HAP-1 (cell line): Measurements from ENCODE around the gene TMEM63A.

Experiments
- DNase-seq, 2 experiments: peaks; one replicate each; pipeline ENCODE4 v3.0.0-alpha.2; 2016 to 2020; ENCODE audit warnings: low spot score in 2 of 2
- H3K27me3 ChIP-seq: fragments of 250-450 bp; sonication (Bioruptor Pico); 2 replicates; pipeline ENCODE4 v1.5.1; 2020; ENCODE audit warnings: low read depth, mild to moderate bottlenecking, moderate library complexity
- H3K36me3 ChIP-seq: fragments of 250-450 bp; sonication (Bioruptor Pico); replicated peaks from 2 replicates; pipeline ENCODE4 v1.5.1; 2020; ENCODE audit warnings: mild to moderate bottlenecking
- H3K4me1 ChIP-seq: fragments of 250-450 bp; sonication (Bioruptor Pico); 2 replicates; pipeline ENCODE4 v1.5.1; 2020; ENCODE audit warnings: mild to moderate bottlenecking
- H3K4me3 ChIP-seq: fragments of 250-450 bp; sonication (Bioruptor Pico); 2 replicates; pipeline ENCODE4 v1.5.1; 2020; ENCODE audit warnings: mild to moderate bottlenecking, moderate library complexity
- H3K9me3 ChIP-seq: fragments of 250-450 bp; sonication (Bioruptor Pico); 2 replicates; pipeline ENCODE4 v1.5.1; 2020; ENCODE audit warnings: mild to moderate bottlenecking, moderate library complexity
- in situ Hi-C: fragments of 300-500 bp; cut with MboI; formaldehyde crosslinking; loops from 3 replicates; pipeline ENCODE4 v1.14.3; 2020; ENCODE audit warnings: low sequenced_read_pairs, inconsistent platforms, mixed read lengths

The TMEM63A gene

GRCh38 chr1:225875044-225875815 is 7.0 kb downstream of the TMEM63A start:
- in situ Hi-C loops: no loop called here
- DNase-seq: no peak
- no peak overlapping the region for H3K4me3 ChIP-seq
- H3K36me3 ChIP-seq: peaks cover 22% of the 10 kb centered on the region
- H3K4me1 ChIP-seq: peaks cover under 1% of the 10 kb centered on the region
- H3K27me3 ChIP-seq: no peaks in the 10 kb centered on the region
- no peaks in the 10 kb centered on the region for H3K9me3 ChIP-seq

- Histone ChIP-seq H3K4me1 (no peaks in the 10 kb centered on the region), H3K9me3 (no peaks in the 10 kb centered on the region), H3K27me3 (no peaks in the 10 kb centered on the region), H3K36me3 (peaks cover 25% of the 10 kb centered on the region), H3K4me3 (no peak overlapping the region)
- no peak for DNase-seq
- in situ Hi-C loops: no loop called here
Measured at GRCh38 chr1:225874431-225874830, 7.7 kb downstream of the TMEM63A start.

DNA sequence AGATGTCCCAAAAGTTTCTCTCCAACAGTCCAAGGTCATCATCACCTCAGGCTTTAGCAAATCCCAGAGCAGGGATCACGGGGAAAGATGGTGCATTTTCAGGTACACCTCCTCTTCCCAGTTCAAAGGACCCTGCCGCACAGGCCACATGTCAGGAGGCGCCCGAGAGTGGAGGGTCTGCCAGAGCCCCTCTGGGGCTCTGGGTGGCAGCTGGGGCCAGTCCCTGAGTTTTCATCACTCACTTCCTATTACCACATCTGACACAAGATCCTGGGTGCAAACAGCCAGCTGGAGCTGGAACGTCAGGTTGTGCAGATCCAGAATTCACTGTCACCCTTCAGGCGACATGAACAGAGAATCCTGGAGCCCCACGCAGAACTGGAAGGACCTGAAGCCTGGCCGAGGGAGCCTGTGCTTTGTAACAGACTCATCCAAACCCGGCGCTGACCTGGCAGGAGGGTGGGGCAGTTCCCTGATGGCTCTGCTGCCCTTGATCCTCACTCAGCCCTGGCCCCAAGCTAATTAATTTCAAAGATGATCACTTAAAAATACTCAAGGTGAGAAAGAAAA is 8.8 kb downstream of the TMEM63A start:
- no peak overlapping the region for H3K4me3 ChIP-seq
- no peak for DNase-seq
- H3K4me1 ChIP-seq: no peaks in the 10 kb centered on the region
- H3K36me3 ChIP-seq: peaks cover 25% of the 10 kb centered on the region
- in situ Hi-C loops: no loop called here
- H3K9me3 ChIP-seq: no peaks in the 10 kb centered on the region
- no peaks in the 10 kb centered on the region for H3K27me3 ChIP-seq

GRCh38 chr1:225872075-225872430 is 10.1 kb downstream of the TMEM63A start:
- Histone ChIP-seq H3K36me3 (peaks cover 24% of the 10 kb centered on the region), H3K4me3 (no peak overlapping the region), H3K27me3 (no peaks in the 10 kb centered on the region), H3K9me3 (no peaks in the 10 kb centered on the region), H3K4me1 (no peaks in the 10 kb centered on the region)
- no peak for DNase-seq
- in situ Hi-C loops: no loop called here

- no peak overlapping the region for H3K4me3 ChIP-seq
- in situ Hi-C loops: no loop called here
- H3K36me3 ChIP-seq: peaks cover 21% of the 10 kb centered on the region
Measured at GRCh38 chr1:225871359-225872074, 10.7 kb downstream of the TMEM63A start.

DNA sequence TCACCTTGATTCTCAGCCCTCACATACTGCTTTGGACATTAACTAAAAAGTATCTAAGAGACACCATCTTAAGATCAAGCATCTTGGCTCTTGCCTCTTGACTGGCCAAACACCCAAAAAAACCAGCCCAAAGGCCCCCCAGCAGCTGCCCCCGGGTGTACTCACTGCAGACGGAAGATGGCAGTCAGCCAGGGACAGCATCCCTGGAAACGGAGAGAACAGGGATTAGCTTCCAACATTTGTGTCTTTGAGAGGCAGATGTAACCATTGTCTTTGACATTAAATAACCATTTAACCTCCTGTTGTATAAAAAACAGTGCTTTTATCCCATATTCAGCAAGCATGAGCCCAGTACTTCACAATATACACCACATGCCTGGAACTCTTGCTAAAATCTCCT is 11.3 kb downstream of the TMEM63A start:
- no peaks in the 10 kb centered on the region for H3K27me3 ChIP-seq
- H3K4me3 ChIP-seq: no peak overlapping the region
- H3K4me1 ChIP-seq: no peaks in the 10 kb centered on the region
- H3K9me3 ChIP-seq: no peaks in the 10 kb centered on the region
- no peak for DNase-seq
- H3K36me3 ChIP-seq: peaks cover 24% of the 10 kb centered on the region
- in situ Hi-C loops: no loop called here

More at GRCh38 chr1:225871359-225872074, 10.7 kb downstream of the TMEM63A start:
- Histone ChIP-seq H3K27me3 (no peaks in the 10 kb centered on the region), H3K9me3 (no peaks in the 10 kb centered on the region), H3K4me1 (no peaks in the 10 kb centered on the region)
- DNase-seq: no peak

GRCh38 chr1:225868631-225869330 is 13.4 kb downstream of the TMEM63A start:
- H3K4me1 ChIP-seq: peaks cover 3% of the 10 kb centered on the region; the same call in 1 of the 2 replicates
- H3K27me3 ChIP-seq: no peaks in the 10 kb centered on the region
- H3K36me3 ChIP-seq: peaks cover 39% of the 10 kb centered on the region
- H3K4me3 ChIP-seq: no peak overlapping the region
- in situ Hi-C loops: no loop called here
- no peak for DNase-seq
- H3K9me3 ChIP-seq: no peaks in the 10 kb centered on the region

DNA sequence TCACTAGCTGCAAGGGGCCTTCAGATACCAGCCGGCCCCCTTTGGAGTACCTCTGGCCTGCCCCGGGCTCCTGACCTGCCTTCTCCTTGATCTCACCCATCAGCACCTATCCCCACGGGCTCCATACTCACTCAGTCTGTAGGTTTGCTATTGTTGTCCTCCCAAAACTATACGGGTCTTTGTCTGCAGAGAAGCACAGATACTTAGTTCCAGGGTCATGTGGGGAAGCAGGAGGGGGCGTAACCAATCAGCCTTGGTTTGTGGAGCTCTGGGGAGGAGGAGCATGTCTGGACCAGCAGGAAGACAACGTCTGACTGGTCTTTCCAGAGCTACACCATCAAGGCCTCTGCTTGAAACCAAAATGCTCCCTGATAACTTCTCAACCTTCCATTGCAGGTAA is 15.2 kb downstream of the TMEM63A start:
- H3K27me3 ChIP-seq: no peaks in the 10 kb centered on the region
- peaks cover 42% of the 10 kb centered on the region for H3K36me3 ChIP-seq
- H3K4me3 ChIP-seq: no peak overlapping the region
- H3K9me3 ChIP-seq: no peaks in the 10 kb centered on the region
- in situ Hi-C loops: no loop called here
- peaks cover 3% of the 10 kb centered on the region; the same call in 1 of the 2 replicates for H3K4me1 ChIP-seq
- no peak for DNase-seq

GRCh38 chr1:225866061-225866837 is 15.9 kb downstream of the TMEM63A start:
- H3K27me3 ChIP-seq: no peaks in the 10 kb centered on the region
- H3K4me3 ChIP-seq: no peak overlapping the region
- no peaks in the 10 kb centered on the region for H3K9me3 ChIP-seq
- no peak for DNase-seq
- peaks cover 3% of the 10 kb centered on the region; the same call in 1 of the 2 replicates for H3K4me1 ChIP-seq
- peaks cover 44% of the 10 kb centered on the region for H3K36me3 ChIP-seq
- in situ Hi-C loops: no loop called here

- peaks cover 3% of the 10 kb centered on the region; the same call in 1 of the 2 replicates for H3K4me1 ChIP-seq
- H3K27me3 ChIP-seq: no peaks in the 10 kb centered on the region
- H3K36me3 ChIP-seq: peaks cover 45% of the 10 kb centered on the region
- no peaks in the 10 kb centered on the region for H3K9me3 ChIP-seq
- no peak for DNase-seq
- in situ Hi-C loops: no loop called here
- H3K4me3 ChIP-seq: no peak overlapping the region
Measured at GRCh38 chr1:225865514-225865913, 16.7 kb downstream of the TMEM63A start.

DNA sequence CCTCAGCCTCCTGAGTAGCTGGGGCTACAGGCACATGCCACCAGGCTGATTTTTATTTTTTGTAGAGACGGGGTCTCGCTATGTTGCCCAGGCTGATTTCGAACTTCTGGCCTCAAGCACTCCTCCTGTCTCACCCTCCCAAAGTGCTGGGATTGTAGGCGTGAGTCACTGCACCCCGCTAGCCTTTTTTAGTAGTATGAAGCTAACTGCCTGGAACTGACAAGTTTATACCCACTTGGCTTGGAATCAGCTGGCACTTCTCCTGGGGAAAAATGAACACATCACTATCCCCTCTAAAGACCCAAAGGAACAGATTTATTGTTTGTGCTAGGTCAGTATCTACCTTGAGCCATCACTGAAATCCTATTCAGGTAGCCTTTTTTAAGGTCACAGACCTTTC is 19.0 kb downstream of the TMEM63A start:
- Histone ChIP-seq H3K9me3 (no peaks in the 10 kb centered on the region), H3K36me3 (peaks cover 43% of the 10 kb centered on the region), H3K4me1 (peaks cover 3% of the 10 kb centered on the region), H3K27me3 (no peaks in the 10 kb centered on the region), H3K4me3 (no peak overlapping the region)
- in situ Hi-C loops: no loop called here
- DNase-seq: no peak

- H3K27me3 ChIP-seq: no peaks in the 10 kb centered on the region
- H3K9me3 ChIP-seq: no peaks in the 10 kb centered on the region
- H3K4me3 ChIP-seq: no peak overlapping the region
- in situ Hi-C loops: no loop called here
- peaks cover 8% of the 10 kb centered on the region for H3K4me1 ChIP-seq
- no peak for DNase-seq
- H3K36me3 ChIP-seq: peaks cover 40% of the 10 kb centered on the region
Measured at GRCh38 chr1:225862581-225862950, 19.6 kb downstream of the TMEM63A start.
